A673 (cell line): ENCODE measurements around the gene HMG20B. TPM values are rescaled to one million over a fixed set of nuclear protein-coding genes. Genes with fewer than 3 reads are reported as not detected.

Experiments
- BruUV-seq: library from RNA; stranded (reverse); fragments of 400-500 nt; replicated peaks from 2 replicates; lab custom pipeline; 2021; lab: Mats Ljungman, UMichigan
- CTCF ChIA-PET: fragments of 300-600 bp; sonication (Branson Sonifier 250); formaldehyde crosslinking; loops from one replicate; lab custom pipeline; 2022; ENCODE audit warnings: antibody characterized with exemption; lab: Charles Lee
- POLR2A ChIA-PET: fragments of 300-600 bp; sonication (Branson Sonifier 250); formaldehyde crosslinking; loops from one replicate; lab custom pipeline; 2022; ENCODE audit warnings: antibody characterized with exemption; ENCODE audit not compliant: low non-redundant PET; lab: Charles Lee
- DNase-seq: peaks from one replicate; pipeline ENCODE4 v3.0.0-alpha.2; 2015; ENCODE audit warnings: low spot score
- H3K27ac ChIP-seq: fragments of 200-600 bp; sonication (generic); 2 replicates; pipeline ENCODE4 v1.5.1; 2016; ENCODE audit warnings: mixed run types, low read depth, mild to moderate bottlenecking, mixed read lengths, antibody characterized with exemption, low read length; ENCODE audit not compliant: poor library complexity, severe bottlenecking
- H3K27me3 ChIP-seq: fragments of 200-600 bp; sonication (generic); replicated peaks from 2 replicates; pipeline ENCODE4 v1.6.1; 2017; ENCODE audit warnings: mixed run types, low read depth, mild to moderate bottlenecking, mixed read lengths, antibody characterized with exemption, low read length; ENCODE audit not compliant: insufficient read depth, poor library complexity
- H3K36me3 ChIP-seq: fragments of 200-600 bp; sonication (generic); 2 replicates; pipeline ENCODE4 v1.6.1; 2016; ENCODE audit warnings: mixed run types, mild to moderate bottlenecking, mixed read lengths, antibody characterized with exemption, low read length; ENCODE audit not compliant: insufficient read depth, poor library complexity, severe bottlenecking
- H3K4me1 ChIP-seq: fragments of 200-600 bp; sonication (generic); 2 replicates; pipeline ENCODE4 v1.6.1; 2017; ENCODE audit warnings: mixed run types, mild to moderate bottlenecking, mixed read lengths, antibody characterized with exemption, low read length; ENCODE audit not compliant: insufficient read depth, poor library complexity, severe bottlenecking
- H3K4me3 ChIP-seq: fragments of 200-600 bp; sonication (generic); 2 replicates; pipeline ENCODE4 v1.5.1; 2016; ENCODE audit warnings: low read depth, mixed run types, mild to moderate bottlenecking, mixed read lengths, low read length; ENCODE audit not compliant: poor library complexity, severe bottlenecking
- H3K9me3 ChIP-seq: fragments of 200-600 bp; sonication (generic); 2 replicates; pipeline ENCODE4 v1.6.1; 2016; ENCODE audit warnings: mixed run types, low read depth, mild to moderate bottlenecking, mixed read lengths, antibody characterized with exemption, low read length; ENCODE audit not compliant: poor library complexity, severe bottlenecking
- EZH2 ChIP-seq: fragments of 200-600 bp; sonication (generic); IDR thresholded peaks from 2 replicates; pipeline ENCODE4 v1.6.1; 2017; ENCODE audit warnings: borderline replicate concordance, low read depth, mild to moderate bottlenecking, mixed read lengths, antibody characterized with exemption, low read length; ENCODE audit not compliant: poor library complexity, severe bottlenecking
- intact Hi-C: fragments of 100-400 bp; cut with micrococcal nuclease; formaldehyde crosslinking; loops from one replicate; pipeline ENCODE4 v1.10.0; 2022; ENCODE audit not compliant: unreplicated experiment
- total RNA-seq: library from RNA; stranded (reverse); gene quantifications from 2 replicates; pipeline ENCODE4 v1.2.3, GENCODE V29; 2021
- TF ChIP-seq, protein P1 (sequence below): fragments of 300-800, 200-600 bp; sonication (generic); conservative IDR thresholded peaks from 2 replicates; pipeline ENCODE4 v1.5.1; 2017; ENCODE audit warnings: low read depth, mild to moderate bottlenecking, antibody characterized with exemption, low read length, moderate library complexity, mixed read lengths

Gene HMG20B
- total RNA-seq, 1 experiment from 2014 or later = 53.9 TPM

- peak overlapping the region; percentile 92 for H3K4me3 ChIP-seq
- ChIA-PET CTCF (interaction anchor here (1.1 kb wide), 1 partner anchor 11 kb away, joined by 5 read pairs; no protein-coding TSS in a partner anchor), POLR2A (no interaction called here)
- no TSS peak for BruUV-seq
- no peaks in the 10 kb centered on the region for H3K36me3 ChIP-seq
- DNase-seq = no peak
- intact Hi-C loops = no loop called here
- H3K27me3 ChIP-seq = no peaks in the 10 kb centered on the region
- H3K4me1 ChIP-seq = peaks cover 16% of the 10 kb centered on the region
- TF ChIP-seq EZH2 = no peak
- TF ChIP-seq, protein P1, sequence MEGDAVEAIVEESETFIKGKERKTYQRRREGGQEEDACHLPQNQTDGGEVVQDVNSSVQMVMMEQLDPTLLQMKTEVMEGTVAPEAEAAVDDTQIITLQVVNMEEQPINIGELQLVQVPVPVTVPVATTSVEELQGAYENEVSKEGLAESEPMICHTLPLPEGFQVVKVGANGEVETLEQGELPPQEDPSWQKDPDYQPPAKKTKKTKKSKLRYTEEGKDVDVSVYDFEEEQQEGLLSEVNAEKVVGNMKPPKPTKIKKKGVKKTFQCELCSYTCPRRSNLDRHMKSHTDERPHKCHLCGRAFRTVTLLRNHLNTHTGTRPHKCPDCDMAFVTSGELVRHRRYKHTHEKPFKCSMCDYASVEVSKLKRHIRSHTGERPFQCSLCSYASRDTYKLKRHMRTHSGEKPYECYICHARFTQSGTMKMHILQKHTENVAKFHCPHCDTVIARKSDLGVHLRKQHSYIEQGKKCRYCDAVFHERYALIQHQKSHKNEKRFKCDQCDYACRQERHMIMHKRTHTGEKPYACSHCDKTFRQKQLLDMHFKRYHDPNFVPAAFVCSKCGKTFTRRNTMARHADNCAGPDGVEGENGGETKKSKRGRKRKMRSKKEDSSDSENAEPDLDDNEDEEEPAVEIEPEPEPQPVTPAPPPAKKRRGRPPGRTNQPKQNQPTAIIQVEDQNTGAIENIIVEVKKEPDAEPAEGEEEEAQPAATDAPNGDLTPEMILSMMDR = no peak
- H3K9me3 ChIP-seq = no peaks in the 10 kb centered on the region
- H3K27ac ChIP-seq = no peak overlapping the region
These were observed 16.9 kb upstream of the HMG20B start for GRCh38 chr19:3555653-3556422.

DNA sequence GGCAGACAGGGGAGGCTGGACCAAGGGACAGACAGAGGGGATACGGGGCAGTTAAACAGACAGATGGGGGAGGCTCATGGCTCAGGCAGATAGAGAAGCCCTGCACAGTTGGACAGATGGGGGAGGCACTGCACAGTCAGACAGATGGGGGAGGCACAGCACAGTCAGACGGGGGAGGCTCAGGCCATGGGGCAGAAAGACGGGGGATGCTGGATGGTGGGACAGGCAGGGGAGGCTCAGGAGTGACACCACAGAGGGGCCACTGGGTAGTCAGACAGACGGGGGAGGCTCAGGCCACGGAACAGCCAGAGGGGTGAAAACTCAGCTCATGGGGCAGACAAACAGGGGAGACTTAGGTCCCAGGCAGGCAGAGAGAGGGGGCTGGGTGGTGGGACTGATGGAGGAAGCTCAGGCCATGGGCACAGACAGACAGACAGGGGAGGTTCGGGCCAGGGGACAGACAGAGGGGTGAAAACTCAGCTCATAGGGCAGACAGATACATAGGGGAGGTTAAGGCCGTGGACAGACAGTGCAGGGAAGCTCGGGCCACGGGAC lies 16.2 kb upstream of the HMG20B start:
- H3K27me3 ChIP-seq = no peaks in the 10 kb centered on the region
- H3K27ac ChIP-seq = peak overlapping the region; percentile 70
- ChIA-PET CTCF (interaction anchor here (1.1 kb wide), 1 partner anchor 12 kb away, joined by 5 read pairs; no protein-coding TSS in a partner anchor), POLR2A (no interaction called here)
- H3K36me3 ChIP-seq = no peaks in the 10 kb centered on the region
- H3K4me1 ChIP-seq = peaks cover 16% of the 10 kb centered on the region
- BruUV-seq = no TSS peak
- no peak for TF ChIP-seq EZH2
- TF ChIP-seq, protein P1 = no peak
- intact Hi-C loops = no loop called here
- peak overlapping the region; percentile 92 for H3K4me3 ChIP-seq
- no peaks in the 10 kb centered on the region for H3K9me3 ChIP-seq
- DNase-seq = no peak

- Histone ChIP-seq H3K36me3 (no peaks in the 10 kb centered on the region), H3K27ac (peak overlapping the region; percentile 70), H3K4me1 (peaks cover 16% of the 10 kb centered on the region), H3K4me3 (peak overlapping the region; percentile 92), H3K27me3 (no peaks in the 10 kb centered on the region), H3K9me3 (no peaks in the 10 kb centered on the region)
- POLR2A ChIA-PET = no interaction called here
- intact Hi-C loops = no loop called here
- no peak for DNase-seq
- CTCF ChIA-PET = interaction anchor here (0.5 to 1.1 kb wide), 2 partner anchors 12 to 124 kb away, joined by 5 read pairs; no protein-coding TSS in a partner anchor
- no TSS peak for BruUV-seq
- TF ChIP-seq, protein P1 = no peak
- TF ChIP-seq EZH2 = no peak
These were observed 15.7 kb upstream of the HMG20B start for GRCh38 chr19:3556978-3557460.
